ENCODE results near the gene TP53.

The TP53 gene

DNA sequence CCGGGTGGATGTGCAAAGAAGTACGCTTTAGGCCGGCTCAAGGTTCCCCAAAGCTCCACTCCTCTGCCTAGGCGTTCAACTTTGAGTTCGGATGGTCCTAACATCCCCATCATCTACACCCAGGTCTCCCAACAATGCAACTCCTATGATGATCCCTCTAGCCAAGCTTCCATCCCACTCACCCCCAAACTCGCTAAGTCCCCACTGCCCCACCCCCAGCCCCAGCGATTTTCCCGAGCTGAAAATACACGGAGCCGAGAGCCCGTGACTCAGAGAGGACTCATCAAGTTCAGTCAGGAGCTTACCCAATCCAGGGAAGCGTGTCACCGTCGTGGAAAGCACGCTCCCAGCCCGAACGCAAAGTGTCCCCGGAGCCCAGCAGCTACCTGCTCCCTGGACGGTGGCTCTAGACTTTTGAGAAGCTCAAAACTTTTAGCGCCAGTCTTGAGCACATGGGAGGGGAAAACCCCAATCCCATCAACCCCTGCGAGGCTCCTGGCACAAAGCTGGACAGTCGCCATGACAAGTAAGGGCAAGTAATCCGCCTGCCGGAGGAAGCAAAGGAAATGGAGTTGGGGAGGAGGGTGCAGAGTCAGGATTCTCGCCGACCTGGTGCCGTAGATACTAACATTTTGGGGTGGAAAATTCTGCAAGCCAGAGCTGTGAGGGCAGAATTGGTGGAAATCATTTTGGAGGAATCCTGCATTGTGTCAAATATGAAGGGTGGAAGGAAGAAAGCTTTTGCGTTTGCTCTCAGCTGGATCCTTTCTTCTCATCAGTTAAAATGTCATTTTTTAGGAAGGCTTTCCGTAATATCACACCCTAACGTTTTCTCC, at the start of gene TP53:
Gene TP53, minus strand, starts transcription at position 419 of the 836 bp plus-strand sequence. CDS start 10,896 bp downstream, outside the sequence.
- H3K4me3 ChIP-seq (ENCODE audit: low read length in 2 of 2), result peak within 1 kb of the TSS; percentile 99 to 100
- peak within 1 kb of the TSS; percentile 96 to 99 for H3K9ac ChIP-seq (ENCODE audit: low read length in 2 of 2)
- peaks cover 19% of the 10 kb centered on the region for H3K4me1 ChIP-seq (ENCODE audit: control insufficient read depth, insufficient read depth, low read length)
- H3K27me3 ChIP-seq (ENCODE audit: control insufficient read depth in 1 of 2, insufficient read depth in 2 of 2, low read length in 2 of 2), result no peaks in the 10 kb centered on the region
- no peaks in the 10 kb centered on the region for H3K36me3 ChIP-seq (ENCODE audit: control insufficient read depth in 2 of 2, insufficient read depth in 2 of 2, low read length in 2 of 2)
- H3K27ac ChIP-seq (ENCODE audit: low read length), result peak within 1 kb of the TSS; percentile 98
- no peaks in the 10 kb centered on the region for H3K9me3 ChIP-seq (ENCODE audit: control insufficient read depth in 2 of 2, low read length in 2 of 2)

DNA sequence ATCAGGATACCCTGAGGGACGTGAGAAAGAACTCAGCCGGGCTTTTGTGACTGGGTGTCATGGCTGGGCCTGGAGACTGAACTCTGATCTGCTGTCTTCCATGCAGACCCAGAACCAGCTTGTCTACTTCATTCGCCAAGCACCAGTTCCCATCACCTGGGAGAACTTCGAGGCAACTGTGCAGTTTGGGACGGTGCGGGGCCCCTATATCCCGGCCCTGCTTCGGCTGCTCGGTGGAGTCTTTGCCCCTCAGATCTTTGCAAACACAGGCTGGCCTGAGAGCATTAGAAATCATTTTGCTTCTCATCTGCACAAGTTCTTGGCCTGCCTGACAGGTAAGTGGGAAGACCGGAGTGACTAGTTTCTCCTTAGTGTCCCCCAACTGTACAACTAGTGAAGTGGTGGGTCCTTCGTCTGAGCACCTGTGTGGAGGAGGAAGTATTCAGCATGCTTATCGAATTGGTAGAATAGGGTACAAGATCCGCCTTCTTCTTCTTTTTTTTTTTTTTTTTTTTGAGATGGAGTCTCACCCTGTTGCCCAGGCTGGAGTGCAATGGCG, 45.8 kb upstream of the TP53 start:
- Histone ChIP-seq H3K9me3 (ENCODE audit: control insufficient read depth in 2 of 2, low read length in 2 of 2) (no peaks in the 10 kb centered on the region), H3K9ac (ENCODE audit: low read length in 2 of 2) (no peak overlapping the region)

DNA sequence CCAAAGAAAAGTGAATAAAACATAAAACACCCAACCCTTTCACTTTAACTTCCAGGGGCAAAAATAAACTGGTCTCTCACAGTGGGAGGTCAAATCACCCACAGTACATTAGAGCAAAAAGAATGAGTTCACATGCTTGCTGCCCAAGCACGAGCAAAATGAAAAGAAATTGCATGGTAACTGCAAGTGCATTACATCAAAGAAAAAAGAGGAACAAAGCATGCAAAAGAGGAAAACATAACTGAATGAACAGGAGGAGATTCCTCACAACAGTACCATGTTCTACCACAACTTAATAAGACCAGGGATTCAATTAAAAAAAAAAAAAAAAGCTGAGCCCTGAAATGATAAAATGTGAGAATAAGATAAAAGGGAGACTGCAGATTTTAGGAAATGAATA, 42.5 kb upstream of the TP53 start:
- H3K27me3 ChIP-seq (ENCODE audit: control insufficient read depth in 1 of 2, insufficient read depth in 2 of 2, low read length in 2 of 2), result no peaks in the 10 kb centered on the region
- no peaks in the 10 kb centered on the region for H3K9me3 ChIP-seq (ENCODE audit: control insufficient read depth in 2 of 2, low read length in 2 of 2)
- no peak overlapping the region for H3K9ac ChIP-seq (ENCODE audit: low read length in 2 of 2)
- no peak overlapping the region for H3K4me3 ChIP-seq (ENCODE audit: low read length in 2 of 2)
- no peaks in the 10 kb centered on the region for H3K36me3 ChIP-seq (ENCODE audit: control insufficient read depth in 2 of 2, insufficient read depth in 2 of 2, low read length in 2 of 2)
- H3K4me1 ChIP-seq (ENCODE audit: control insufficient read depth, insufficient read depth, low read length), result no peaks in the 10 kb centered on the region
- H3K27ac ChIP-seq (ENCODE audit: low read length), result no peak overlapping the region

More for the DNA sequence above, 45.8 kb upstream of the TP53 start:
- no peaks in the 10 kb centered on the region for H3K27me3 ChIP-seq (ENCODE audit: control insufficient read depth in 1 of 2, insufficient read depth in 2 of 2, low read length in 2 of 2)
- H3K36me3 ChIP-seq (ENCODE audit: control insufficient read depth in 2 of 2, insufficient read depth in 2 of 2, low read length in 2 of 2), result no peaks in the 10 kb centered on the region
- no peak overlapping the region for H3K27ac ChIP-seq (ENCODE audit: low read length)
- no peaks in the 10 kb centered on the region for H3K4me1 ChIP-seq (ENCODE audit: control insufficient read depth, insufficient read depth, low read length)
- H3K4me3 ChIP-seq (ENCODE audit: low read length in 2 of 2), result no peak overlapping the region

DNA sequence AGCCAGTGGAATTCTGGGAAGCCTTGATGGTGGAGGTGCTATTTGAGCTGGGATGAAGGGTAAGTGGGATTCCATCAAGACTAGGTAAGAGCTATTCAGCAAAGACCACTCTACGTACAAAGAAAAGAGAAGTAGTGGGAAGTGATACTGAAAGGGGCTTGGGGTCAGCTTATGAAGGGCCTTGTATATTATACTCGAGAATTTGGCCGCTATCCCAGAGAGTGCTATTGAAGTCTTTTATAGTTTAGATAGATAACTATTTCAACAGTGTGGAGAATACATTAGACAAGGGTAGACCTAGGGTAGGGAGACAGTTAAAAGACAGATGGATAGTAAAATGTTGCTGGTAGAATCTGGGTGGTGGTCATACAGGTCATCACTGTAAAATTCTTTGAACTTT, 40.6 kb upstream of the TP53 start:
- H3K27me3 ChIP-seq (ENCODE audit: control insufficient read depth in 1 of 2, insufficient read depth in 2 of 2, low read length in 2 of 2), result peaks cover 4 to 5% of the 10 kb centered on the region in 2 donors
- H3K9ac ChIP-seq (ENCODE audit: low read length in 2 of 2), result no peak overlapping the region
- no peaks in the 10 kb centered on the region for H3K9me3 ChIP-seq (ENCODE audit: control insufficient read depth in 2 of 2, low read length in 2 of 2)
- no peak overlapping the region for H3K27ac ChIP-seq (ENCODE audit: low read length)
- no peak overlapping the region for H3K4me3 ChIP-seq (ENCODE audit: low read length in 2 of 2)
- H3K36me3 ChIP-seq (ENCODE audit: control insufficient read depth in 2 of 2, insufficient read depth in 2 of 2, low read length in 2 of 2), result no peaks in the 10 kb centered on the region
- H3K4me1 ChIP-seq (ENCODE audit: control insufficient read depth, insufficient read depth, low read length), result no peaks in the 10 kb centered on the region

DNA sequence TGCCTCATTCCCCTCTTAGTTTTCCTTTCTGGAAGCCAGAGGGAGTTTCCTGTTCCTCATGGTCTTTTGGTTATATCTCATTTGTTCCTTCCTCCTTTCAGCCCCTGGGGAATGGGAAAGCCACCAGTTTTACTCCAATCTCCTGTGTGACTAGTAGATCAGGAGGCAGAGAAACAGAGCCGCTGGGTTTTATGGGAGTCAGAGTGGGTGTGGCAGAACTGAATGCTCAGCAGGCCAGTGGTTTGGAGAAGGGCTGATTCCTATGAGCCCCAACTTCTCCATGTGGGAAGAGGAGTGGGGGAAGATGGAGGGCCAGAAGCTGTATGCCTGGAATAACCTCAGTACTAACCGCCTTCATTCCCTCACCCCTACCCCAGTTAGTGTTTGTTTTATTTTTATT, 34.3 kb upstream of the TP53 start:
- H3K4me1 ChIP-seq (ENCODE audit: control insufficient read depth, insufficient read depth, low read length), result peaks cover 11% of the 10 kb centered on the region
- H3K27me3 ChIP-seq (ENCODE audit: control insufficient read depth in 1 of 2, insufficient read depth in 2 of 2, low read length in 2 of 2), result peaks cover 4 to 5% of the 10 kb centered on the region in 2 donors
- no peak overlapping the region for H3K27ac ChIP-seq (ENCODE audit: low read length)
- H3K9me3 ChIP-seq (ENCODE audit: control insufficient read depth in 2 of 2, low read length in 2 of 2), result no peaks in the 10 kb centered on the region
- H3K9ac ChIP-seq (ENCODE audit: low read length in 2 of 2), result no peak overlapping the region
- no peaks in the 10 kb centered on the region for H3K36me3 ChIP-seq (ENCODE audit: control insufficient read depth in 2 of 2, insufficient read depth in 2 of 2, low read length in 2 of 2)
- no peak overlapping the region for H3K4me3 ChIP-seq (ENCODE audit: low read length in 2 of 2)

DNA sequence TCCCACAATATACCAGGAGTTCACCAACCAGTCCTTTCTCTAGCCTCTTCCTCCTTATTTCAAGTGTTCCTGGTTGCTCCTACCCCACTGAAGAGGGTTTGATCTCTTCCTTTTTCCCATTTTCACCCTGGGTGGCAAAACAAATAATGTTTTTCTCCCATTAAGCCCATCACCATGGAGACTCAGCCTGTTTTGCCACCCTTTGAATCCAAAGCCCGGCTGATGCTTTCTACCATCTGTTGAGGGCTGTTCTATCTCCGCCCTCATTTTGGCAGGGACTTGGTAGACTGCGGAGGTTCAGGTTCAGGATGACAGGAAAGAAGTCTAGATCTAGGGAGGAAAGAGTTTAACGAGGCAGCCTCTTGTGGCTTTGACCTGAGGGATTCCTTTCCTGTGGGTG, 32.8 kb upstream of the TP53 start:
- no peaks in the 10 kb centered on the region for H3K36me3 ChIP-seq (ENCODE audit: control insufficient read depth in 2 of 2, insufficient read depth in 2 of 2, low read length in 2 of 2)
- H3K4me1 ChIP-seq (ENCODE audit: control insufficient read depth, insufficient read depth, low read length), result peaks cover 17% of the 10 kb centered on the region
- no peaks in the 10 kb centered on the region for H3K9me3 ChIP-seq (ENCODE audit: control insufficient read depth in 2 of 2, low read length in 2 of 2)
- peaks cover 6 to 9% of the 10 kb centered on the region in 2 donors for H3K27me3 ChIP-seq (ENCODE audit: control insufficient read depth in 1 of 2, insufficient read depth in 2 of 2, low read length in 2 of 2)
- H3K9ac ChIP-seq (ENCODE audit: low read length in 2 of 2), result no peak overlapping the region
- H3K27ac ChIP-seq (ENCODE audit: low read length), result no peak overlapping the region
- no peak overlapping the region for H3K4me3 ChIP-seq (ENCODE audit: low read length in 2 of 2)

DNA sequence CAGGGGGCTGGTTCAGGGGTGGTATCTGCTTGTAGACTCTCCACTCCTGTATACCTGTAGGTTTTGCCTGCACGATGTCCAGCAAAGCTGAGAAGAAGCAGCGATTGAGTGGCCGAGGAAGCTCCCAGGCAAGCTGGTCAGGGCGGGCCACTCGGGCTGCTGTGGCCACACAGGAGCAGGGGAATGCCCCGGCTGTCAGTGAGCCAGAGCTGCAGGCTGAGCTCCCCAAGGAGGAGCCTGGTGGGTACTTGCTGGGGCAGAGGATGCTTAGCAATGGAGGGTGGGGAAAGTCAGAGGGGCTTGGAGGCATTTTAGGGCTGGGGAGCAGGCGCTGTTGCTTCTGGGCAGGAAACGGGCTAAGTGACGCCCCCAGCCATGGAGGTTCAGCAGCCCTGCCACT, 32.4 kb upstream of the TP53 start:
- no peak overlapping the region for H3K27ac ChIP-seq (ENCODE audit: low read length)
- peaks cover 17% of the 10 kb centered on the region for H3K4me1 ChIP-seq (ENCODE audit: control insufficient read depth, insufficient read depth, low read length)
- no peaks in the 10 kb centered on the region for H3K9me3 ChIP-seq (ENCODE audit: control insufficient read depth in 2 of 2, low read length in 2 of 2)
- no peak overlapping the region for H3K4me3 ChIP-seq (ENCODE audit: low read length in 2 of 2)
- H3K27me3 ChIP-seq (ENCODE audit: control insufficient read depth in 1 of 2, insufficient read depth in 2 of 2, low read length in 2 of 2), result peaks cover 11% of the 10 kb centered on the region in 2 donors
- H3K36me3 ChIP-seq (ENCODE audit: control insufficient read depth in 2 of 2, insufficient read depth in 2 of 2, low read length in 2 of 2), result no peaks in the 10 kb centered on the region
- H3K9ac ChIP-seq (ENCODE audit: low read length in 2 of 2), result no peak overlapping the region

DNA sequence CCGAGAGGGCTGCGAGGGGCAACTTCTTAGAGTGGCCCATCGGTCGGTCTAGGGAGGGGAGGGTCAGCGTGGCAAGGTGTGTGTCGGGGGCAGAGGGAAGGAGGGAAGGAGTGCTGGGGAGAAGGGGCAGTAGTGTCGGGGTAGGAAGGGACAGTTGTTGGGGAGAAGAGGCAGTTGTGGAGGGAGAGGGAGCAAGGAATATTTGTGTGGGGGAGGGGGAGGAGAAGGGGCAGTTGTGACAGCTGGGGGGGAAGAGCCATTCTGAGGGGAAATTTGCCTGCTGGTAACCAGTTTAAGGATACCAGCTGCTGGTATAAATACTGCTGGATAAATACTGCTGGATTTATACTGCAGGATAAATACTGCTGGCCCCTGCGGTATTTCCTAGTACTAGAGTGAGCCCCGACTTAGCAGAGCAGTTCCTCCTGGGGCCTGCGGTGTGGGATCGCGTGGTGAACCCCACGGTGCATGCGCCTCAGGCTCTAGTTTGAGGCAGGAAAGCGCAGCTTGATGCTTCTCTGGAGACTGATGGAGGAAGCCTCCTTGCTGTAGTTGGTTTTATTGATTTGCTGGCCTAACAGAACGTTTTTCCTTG, 30.6 kb upstream of the TP53 start:
- Histone ChIP-seq H3K36me3 (ENCODE audit: control insufficient read depth in 2 of 2, insufficient read depth in 2 of 2, low read length in 2 of 2) (no peaks in the 10 kb centered on the region), H3K4me1 (ENCODE audit: control insufficient read depth, insufficient read depth, low read length) (peaks cover 17% of the 10 kb centered on the region), H3K9me3 (ENCODE audit: control insufficient read depth in 2 of 2, low read length in 2 of 2) (no peaks in the 10 kb centered on the region), H3K27ac (ENCODE audit: low read length) (no peak overlapping the region), H3K4me3 (ENCODE audit: low read length in 2 of 2) (peak overlapping the region; percentile 64 to 72), H3K9ac (ENCODE audit: low read length in 2 of 2) (peak overlapping the region in 1 of 2 donors; percentile 53), H3K27me3 (ENCODE audit: control insufficient read depth in 1 of 2, insufficient read depth in 2 of 2, low read length in 2 of 2) (peaks cover 16% of the 10 kb centered on the region in 2 donors)

DNA sequence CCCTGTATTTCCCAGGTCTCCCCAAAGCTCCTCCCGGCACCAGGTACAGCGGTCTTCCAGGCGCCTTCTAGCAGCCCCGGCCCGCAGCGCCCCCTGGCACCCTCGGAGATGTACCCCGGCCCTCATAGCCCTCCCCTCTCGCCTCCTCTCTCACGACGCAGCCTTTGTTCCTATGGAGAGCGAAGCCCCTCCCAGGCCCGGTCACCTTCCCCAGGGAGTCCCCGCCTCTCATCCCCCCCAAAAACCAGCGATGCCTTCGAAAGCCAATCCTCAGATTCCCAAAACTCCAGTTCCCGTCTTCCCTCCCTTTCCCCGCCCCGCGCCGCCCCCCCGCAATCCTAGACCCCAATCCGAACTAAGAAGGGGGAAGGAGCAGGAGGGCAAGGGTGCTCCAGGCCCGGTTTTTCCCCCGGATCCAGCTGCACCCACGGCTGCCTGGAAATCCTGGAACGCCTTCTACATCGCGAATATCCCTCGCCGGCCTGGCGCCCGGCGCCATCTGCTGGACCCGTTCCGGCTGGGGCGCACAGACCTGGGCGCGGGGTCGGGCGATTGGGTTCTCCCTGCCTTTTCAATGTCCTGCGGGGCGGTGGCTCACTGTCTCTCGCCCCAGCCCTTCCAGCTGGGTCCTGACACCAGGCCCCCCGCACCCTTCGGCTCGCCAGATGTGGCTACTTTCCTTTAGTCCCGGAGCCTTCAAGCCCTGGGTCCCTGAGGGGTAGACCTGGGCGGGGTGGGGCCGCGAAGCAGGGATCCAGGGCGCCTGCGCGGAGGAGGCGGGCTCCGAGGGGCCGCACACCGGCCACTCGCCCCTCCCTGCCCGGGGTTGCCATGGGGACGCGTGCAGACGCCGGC, 29.8 kb upstream of the TP53 start, which contains the start of gene DNAH2:
Gene DNAH2, plus strand, starts transcription at position 844 of the 855 bp plus-strand sequence. CDS start 1,991 bp downstream, outside the sequence.
- Histone ChIP-seq H3K36me3 (ENCODE audit: control insufficient read depth in 2 of 2, insufficient read depth in 2 of 2, low read length in 2 of 2) (no peaks in the 10 kb centered on the region), H3K9ac (ENCODE audit: low read length in 2 of 2) (peak within 1 kb of the TSS; percentile 53 to 72), H3K4me1 (ENCODE audit: control insufficient read depth, insufficient read depth, low read length) (peaks cover 19% of the 10 kb centered on the region), H3K9me3 (ENCODE audit: control insufficient read depth in 2 of 2, low read length in 2 of 2) (no peaks in the 10 kb centered on the region), H3K4me3 (ENCODE audit: low read length in 2 of 2) (peak within 1 kb of the TSS; percentile 64 to 72), H3K27ac (ENCODE audit: low read length) (no peak within 1 kb of the TSS), H3K27me3 (ENCODE audit: control insufficient read depth in 1 of 2, insufficient read depth in 2 of 2, low read length in 2 of 2) (peaks cover 17 to 23% of the 10 kb centered on the region in 2 donors)
